GM12864 (cell line): Measurements from ENCODE around the gene CD151.

Source experiments
- DNase-seq: peaks from one replicate; pipeline ENCODE4 v3.0.0-alpha.2; 2011; ENCODE audit warnings: low read depth
- H3K4me3 ChIP-seq: 2 replicates; pipeline ENCODE4 v1.5.1; 2011; ENCODE audit warnings: mild to moderate bottlenecking, low read depth, low read length, control low read depth
- TF ChIP-seq, protein P1 (sequence below): IDR thresholded peaks from 2 replicates; pipeline ENCODE4 v1.5.1; 2011; ENCODE audit warnings: low read depth, mild to moderate bottlenecking, moderate library complexity, low read length, control low read depth, inconsistent platforms; ENCODE audit errors: missing control alignments

Gene CD151

DNA sequence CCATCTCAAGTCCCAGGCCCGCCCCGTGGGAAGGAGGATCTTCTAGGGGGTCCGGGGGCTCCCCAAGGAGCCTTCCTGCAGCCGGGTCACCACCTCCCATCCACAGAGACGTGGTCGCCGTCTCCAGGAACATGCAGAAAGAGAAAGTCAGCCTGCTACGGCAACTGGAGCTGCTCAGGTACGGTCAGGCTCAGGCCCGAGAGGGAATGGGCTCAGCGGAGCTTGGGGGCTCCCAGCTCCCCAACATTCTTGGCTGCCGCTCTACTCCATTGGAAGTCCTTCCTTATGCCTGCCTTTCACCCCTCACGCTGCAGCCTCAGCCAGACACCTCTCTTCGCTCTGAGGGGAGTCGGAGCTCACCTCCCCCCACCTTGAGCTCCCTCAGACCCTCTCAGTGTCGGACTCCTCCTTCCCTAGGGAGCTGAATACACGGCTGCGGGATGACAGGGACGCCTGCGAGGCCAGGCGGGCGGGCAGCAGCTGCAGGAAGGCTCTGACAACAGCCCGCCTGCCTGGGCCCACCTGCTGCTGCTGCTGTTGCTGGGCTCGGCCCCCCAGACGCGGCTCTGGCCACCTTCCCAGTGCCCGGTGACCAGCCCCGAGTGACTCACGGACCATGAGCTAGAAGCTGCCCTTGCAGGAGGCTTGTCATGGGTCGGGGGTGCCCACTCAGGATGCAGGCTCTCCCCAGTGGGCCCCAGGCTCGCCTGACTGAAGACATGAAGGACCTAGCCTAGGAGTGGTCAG is 1.5 kb upstream of the CD151 start:
- no peak overlapping the region for H3K4me3 ChIP-seq
- TF ChIP-seq, protein P1, sequence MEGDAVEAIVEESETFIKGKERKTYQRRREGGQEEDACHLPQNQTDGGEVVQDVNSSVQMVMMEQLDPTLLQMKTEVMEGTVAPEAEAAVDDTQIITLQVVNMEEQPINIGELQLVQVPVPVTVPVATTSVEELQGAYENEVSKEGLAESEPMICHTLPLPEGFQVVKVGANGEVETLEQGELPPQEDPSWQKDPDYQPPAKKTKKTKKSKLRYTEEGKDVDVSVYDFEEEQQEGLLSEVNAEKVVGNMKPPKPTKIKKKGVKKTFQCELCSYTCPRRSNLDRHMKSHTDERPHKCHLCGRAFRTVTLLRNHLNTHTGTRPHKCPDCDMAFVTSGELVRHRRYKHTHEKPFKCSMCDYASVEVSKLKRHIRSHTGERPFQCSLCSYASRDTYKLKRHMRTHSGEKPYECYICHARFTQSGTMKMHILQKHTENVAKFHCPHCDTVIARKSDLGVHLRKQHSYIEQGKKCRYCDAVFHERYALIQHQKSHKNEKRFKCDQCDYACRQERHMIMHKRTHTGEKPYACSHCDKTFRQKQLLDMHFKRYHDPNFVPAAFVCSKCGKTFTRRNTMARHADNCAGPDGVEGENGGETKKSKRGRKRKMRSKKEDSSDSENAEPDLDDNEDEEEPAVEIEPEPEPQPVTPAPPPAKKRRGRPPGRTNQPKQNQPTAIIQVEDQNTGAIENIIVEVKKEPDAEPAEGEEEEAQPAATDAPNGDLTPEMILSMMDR: no peak
- no peak for DNase-seq

DNA sequence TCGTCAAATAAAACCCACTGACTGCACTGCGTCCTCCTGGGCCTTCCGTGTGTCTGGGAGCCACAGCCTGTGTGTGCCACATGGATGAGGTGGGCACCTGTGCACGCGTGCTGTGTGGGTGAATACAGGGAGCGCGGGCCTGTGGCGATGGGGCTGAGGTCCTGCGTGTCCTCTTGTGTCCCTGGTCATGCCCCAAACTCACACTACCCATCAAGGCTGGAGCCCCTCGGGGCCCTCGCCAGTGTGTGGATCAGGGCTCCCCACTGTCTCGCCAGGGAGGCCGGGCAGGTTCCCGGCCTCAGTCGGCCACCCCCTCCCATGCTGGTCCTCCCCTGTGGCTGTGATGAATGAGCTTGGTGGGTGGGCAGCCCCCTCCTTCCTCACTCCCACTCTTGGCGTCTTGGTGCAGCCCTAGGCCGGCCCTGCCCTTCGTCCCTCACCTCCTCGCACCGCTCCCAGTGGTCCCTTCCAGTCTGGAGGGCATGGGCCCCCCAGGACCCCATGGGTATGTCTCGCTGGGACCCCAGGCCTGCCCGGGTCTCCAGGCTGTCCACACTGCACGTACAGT is 707 bp upstream of the CD151 start:
- TF ChIP-seq, protein P1: no peak
- H3K4me3 ChIP-seq: peak overlapping the region; percentile 52
- no peak for DNase-seq

DNA sequence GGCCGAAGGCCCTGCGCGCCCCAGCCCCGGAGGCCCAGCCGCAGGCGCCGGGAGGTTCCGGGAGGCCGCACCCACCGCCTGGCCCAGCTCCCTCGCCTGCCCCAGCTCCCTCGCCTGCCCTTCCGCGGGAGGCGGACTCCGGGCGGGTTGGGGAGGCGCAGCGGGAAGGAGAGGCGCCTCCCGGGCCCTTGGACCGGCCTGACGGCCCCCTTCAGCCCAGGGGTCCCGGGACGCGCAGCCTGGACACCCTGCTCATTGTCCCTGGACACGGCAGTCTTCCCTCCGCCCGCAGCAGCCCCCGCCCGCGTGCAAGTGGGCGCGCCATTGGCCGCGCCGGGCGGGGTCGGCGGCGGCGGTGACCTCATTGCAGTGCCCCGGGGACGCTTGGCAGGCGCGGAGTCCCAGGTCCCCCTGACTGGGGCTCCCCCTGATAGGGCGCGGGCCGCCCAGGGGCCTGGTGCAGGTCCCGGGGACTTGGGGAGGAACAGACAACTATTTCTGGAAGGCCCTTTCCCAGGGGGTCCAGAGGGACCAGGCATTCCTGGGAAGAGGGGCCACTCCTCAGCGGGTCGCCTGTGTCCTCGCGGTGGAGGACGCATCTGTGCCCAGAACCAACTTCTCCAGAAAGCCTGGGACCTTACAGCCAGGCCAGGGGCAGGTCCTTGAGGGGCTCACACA is 501 bp downstream of the CD151 start:
- DNase-seq: no peak
- H3K4me3 ChIP-seq: peak overlapping the region; percentile 75
- TF ChIP-seq, protein P1: no peak

DNA sequence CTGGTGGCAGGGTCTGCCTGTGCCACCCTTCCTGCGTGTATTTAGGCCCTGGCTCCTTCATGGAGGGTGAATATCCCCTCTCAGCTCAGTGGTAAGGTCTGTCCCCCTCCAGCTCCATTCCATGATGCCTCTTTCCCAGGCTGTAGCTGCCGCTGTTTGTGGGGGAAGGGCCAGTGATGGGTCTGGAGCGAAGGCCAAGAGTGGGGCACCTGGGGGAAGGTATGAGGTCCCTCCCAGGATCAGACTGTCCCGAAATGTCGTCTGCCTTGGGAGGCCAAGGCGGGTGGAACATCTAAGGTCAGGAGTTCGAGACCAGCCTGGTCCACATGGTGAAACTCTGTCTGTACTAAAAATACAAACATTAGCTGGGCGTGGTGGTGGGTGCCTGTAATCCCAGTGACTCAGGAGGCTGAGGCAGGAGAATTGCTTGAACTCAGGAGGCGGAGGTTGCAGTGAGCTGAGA is 1.1 kb downstream of the CD151 start:
- TF ChIP-seq, protein P1: no peak
- H3K4me3 ChIP-seq: no peak overlapping the region; the same call in 1 of the 2 replicates
- DNase-seq: no peak

DNA sequence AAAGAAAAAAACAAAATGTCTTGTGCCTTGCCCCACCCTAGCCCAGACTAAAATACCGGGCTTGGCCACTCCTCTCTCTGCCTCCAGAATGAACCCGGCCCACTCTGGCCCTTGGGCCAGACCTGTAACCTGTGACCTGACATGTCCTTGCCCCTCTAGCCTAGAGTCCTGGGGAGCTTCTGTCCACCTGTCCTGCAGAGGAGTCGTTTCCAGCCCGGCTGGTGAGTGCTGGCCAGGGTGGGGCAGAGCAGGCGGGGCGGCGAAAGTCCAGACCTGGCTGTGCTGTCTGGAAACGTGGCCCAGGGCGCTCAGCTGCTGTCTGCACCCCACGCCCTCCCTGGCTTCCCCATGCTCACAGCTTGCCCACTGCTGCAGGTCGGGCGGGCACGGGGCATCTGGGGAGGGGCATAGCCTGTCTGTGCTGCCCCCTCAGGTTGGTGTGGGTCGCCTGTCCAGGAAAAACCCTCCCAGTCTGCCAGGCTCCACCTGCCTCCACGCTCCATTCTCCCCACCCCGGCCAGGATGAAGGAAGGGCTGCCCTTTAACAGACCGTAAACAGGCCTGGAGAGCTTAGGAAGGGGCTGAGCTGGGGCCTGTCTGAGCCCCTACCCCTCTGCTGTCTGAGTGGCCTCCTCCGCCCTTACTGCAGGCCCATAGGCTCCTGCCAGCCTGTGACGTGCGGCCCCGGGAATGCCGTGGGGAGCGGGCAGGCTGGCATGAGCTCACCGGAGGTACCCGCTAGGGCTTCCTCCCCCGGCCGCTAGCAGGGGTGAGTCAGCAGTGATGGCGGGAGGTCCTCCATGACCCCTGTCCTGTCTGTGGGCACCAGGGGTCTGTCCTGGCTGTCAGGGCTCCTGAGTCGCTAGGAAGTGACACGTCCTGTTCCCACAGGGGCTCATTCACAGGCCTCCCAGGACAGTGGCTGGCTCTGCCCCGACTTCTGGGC is 1.9 kb downstream of the CD151 start:
- no peak overlapping the region for H3K4me3 ChIP-seq
- no peak for DNase-seq
- TF ChIP-seq, protein P1: no peak

DNA sequence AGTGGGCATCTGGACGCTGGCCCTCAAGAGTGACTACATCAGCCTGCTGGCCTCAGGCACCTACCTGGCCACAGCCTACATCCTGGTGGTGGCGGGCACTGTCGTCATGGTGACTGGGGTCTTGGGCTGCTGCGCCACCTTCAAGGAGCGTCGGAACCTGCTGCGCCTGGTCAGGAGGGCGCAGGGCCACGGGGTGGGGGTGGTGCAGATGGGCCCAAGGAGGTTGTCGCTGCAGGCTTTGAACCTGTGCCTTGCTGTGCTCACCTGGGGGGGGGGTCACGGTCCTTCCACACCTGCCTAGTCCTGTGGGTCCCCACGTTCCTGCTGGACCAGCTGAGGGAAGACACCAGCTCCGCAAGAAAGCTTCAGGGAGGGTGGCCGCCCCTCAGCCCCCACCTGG is 3.5 kb downstream of the CD151 start:
- H3K4me3 ChIP-seq: no peak overlapping the region
- TF ChIP-seq, protein P1: no peak
- DNase-seq: no peak
